Lower leg skin (tissue), 4 donors: ENCODE results near the gene POLR2J3. TPM values are rescaled to one million over a fixed set of nuclear protein-coding genes. Genes with fewer than 3 reads are reported as not detected.
"Not testable (repeated sequence)": the region's sequence is repeated elsewhere in the genome, so short reads cannot be mapped to it uniquely, and the experiment has no call there.

Experiments
- DNase-seq, 2 donors: peaks; one replicate each; pipeline ENCODE4 v3.0.0-alpha.2; 2019; ENCODE audit warnings: low spot score in 2 of 2
- H3K4me3 ChIP-seq: fragments of 200-600 bp; sonication (generic); 2 replicates; pipeline ENCODE4 v1.5.1; 2017; ENCODE audit warnings: mild to moderate bottlenecking, low read depth; ENCODE audit not compliant: poor library complexity, severe bottlenecking
- CTCF ChIP-seq, 3 donors: fragments of 450-650 bp; IDR thresholded peaks; one replicate each; pipeline ENCODE4 v1.5.1; 2016; ENCODE audit warnings: antibody characterized with exemption in 3 of 3, mild to moderate bottlenecking in 3 of 3, moderate library complexity in 2 of 3
- WGBS, 2 donors: methylation state at CpG; one replicate each; pipeline ENCODE4 v1.1.5; 2018; 5-methylcytosine and 5-hydroxymethylcytosine counted together
- intact Hi-C: fragments of 100-400 bp; cut with DNase I; formaldehyde crosslinking; loops from one replicate; pipeline ENCODE4 v1.15.0; 2023; ENCODE audit warnings: low total_unique reads
- total RNA-seq, 4 donors: library from RNA; depleted of rRNA; stranded (reverse); fragments of >200 nt; gene quantifications; one replicate each; pipeline ENCODE4 v1.1.0, GENCODE V29; 2016

The POLR2J3 gene
- 10 to 100 TPM in 3 of 4 donors, 1 to 10 TPM in 1; 5.8 to 21.0 (median 15.9) TPM for total RNA-seq

GRCh38 chr7:102572261-102573239 lies at the start of gene POLR2J3:
POLR2J3 (minus strand) TSS chr7:102572583; CDS start chr7:102572521, 62 bp downstream.
- DNase-seq, result peak; percentile 95 to 98
- TF ChIP-seq CTCF (IDR thresholded peaks at IDR 0.05), result peak in 1 of 3 donors; percentile 13
- peak within 1 kb of the TSS; percentile 96 for H3K4me3 ChIP-seq
- intact Hi-C loops, result not testable (repeated sequence)
- WGBS, 2 donors, result 0 to 1% methylated on average over 35 to 46 of the region's 64 CpGs

GRCh38 chr7:102618122-102618521 lies 45.7 kb upstream of the POLR2J3 start:
- 77 to 96% methylated on average over 3 of the region's 8 CpGs for WGBS, 2 donors
- peak in 1 of 2 donors; percentile 29 for DNase-seq
- H3K4me3 ChIP-seq, intact Hi-C loops: not testable (repeated sequence)

GRCh38 chr7:102616507-102617125 lies 44.2 kb upstream of the POLR2J3 start, which contains the start of gene RASA4:
RASA4 (minus strand) TSS chr7:102616756; CDS start chr7:102616689, 67 bp downstream.
- intact Hi-C loops, H3K4me3 ChIP-seq: not testable (repeated sequence)
- peak; percentile 42 to 87 for DNase-seq
- WGBS, 2 donors, result no CpG with 5 or more reads among the region's 62 CpGs

- no CpG with 5 or more reads among the region's 10 CpGs for WGBS, 2 donors
- H3K4me3 ChIP-seq, DNase-seq, intact Hi-C loops: not testable (repeated sequence)
Measured at GRCh38 chr7:102615930-102616329, 43.5 kb upstream of the POLR2J3 start.

- intact Hi-C loops, DNase-seq, H3K4me3 ChIP-seq: not testable (repeated sequence)
- no CpG with 5 or more reads among the region's 3 CpGs for WGBS, 2 donors
Measured at GRCh38 chr7:102614873-102615272, 42.5 kb upstream of the POLR2J3 start.

- DNase-seq, intact Hi-C loops, H3K4me3 ChIP-seq: not testable (repeated sequence)
- WGBS, 2 donors, result no CpG with 5 or more reads among the region's 4 CpGs
Measured at GRCh38 chr7:102614346-102614697, 41.9 kb upstream of the POLR2J3 start.

GRCh38 chr7:102613575-102614345 lies 41.4 kb upstream of the POLR2J3 start:
- DNase-seq, H3K4me3 ChIP-seq, intact Hi-C loops: not testable (repeated sequence)
- 32 to 80% methylated on average over 1 to 4 of the region's 15 CpGs for WGBS, 2 donors

- H3K4me3 ChIP-seq, intact Hi-C loops: not testable (repeated sequence)
- DNase-seq, result peak in 1 of 2 donors; percentile 28
- 26 to 35% methylated on average over 6 to 7 of the region's 10 CpGs for WGBS, 2 donors
Measured at GRCh38 chr7:102611675-102612325, 39.4 kb upstream of the POLR2J3 start.

- DNase-seq, H3K4me3 ChIP-seq, intact Hi-C loops: not testable (repeated sequence)
- WGBS, 2 donors, result no CpG with 5 or more reads among the region's 30 CpGs
Measured at GRCh38 chr7:102611013-102611674, 38.8 kb upstream of the POLR2J3 start.

GRCh38 chr7:102610441-102610840 lies 38.1 kb upstream of the POLR2J3 start:
- peak in 1 of 2 donors; percentile 70 for DNase-seq

GRCh38 chr7:102609734-102610133 lies 37.4 kb upstream of the POLR2J3 start:
- intact Hi-C loops, H3K4me3 ChIP-seq: not testable (repeated sequence)
- WGBS, 2 donors, result no CpG with 5 or more reads among the region's 10 CpGs
- peak in 1 of 2 donors; percentile 31 for DNase-seq

More at GRCh38 chr7:102610441-102610840, 38.1 kb upstream of the POLR2J3 start:
- H3K4me3 ChIP-seq, intact Hi-C loops: not testable (repeated sequence)
- 88% methylated on average over 2 of the region's 7 CpGs; no CpG with 5 or more reads in 1 of the 2 donors for WGBS, 2 donors

- DNase-seq, intact Hi-C loops, H3K4me3 ChIP-seq: not testable (repeated sequence)
- no CpG with 5 or more reads among the region's 5 CpGs for WGBS, 2 donors
Measured at GRCh38 chr7:102606848-102607247, 34.5 kb upstream of the POLR2J3 start.
